CD4-positive, alpha-beta T cell treated with Interleukin-10 for 1 hour (primary cell): ENCODE results near the gene ADO.
"Not testable (repeated sequence)": the region's sequence is repeated elsewhere in the genome, so short reads cannot be mapped to it uniquely, and the experiment has no call there.

Experiments
- DNase-seq: peaks from one replicate; pipeline ENCODE4 v3.0.0-alpha.2; 2020

The ADO gene

DNA sequence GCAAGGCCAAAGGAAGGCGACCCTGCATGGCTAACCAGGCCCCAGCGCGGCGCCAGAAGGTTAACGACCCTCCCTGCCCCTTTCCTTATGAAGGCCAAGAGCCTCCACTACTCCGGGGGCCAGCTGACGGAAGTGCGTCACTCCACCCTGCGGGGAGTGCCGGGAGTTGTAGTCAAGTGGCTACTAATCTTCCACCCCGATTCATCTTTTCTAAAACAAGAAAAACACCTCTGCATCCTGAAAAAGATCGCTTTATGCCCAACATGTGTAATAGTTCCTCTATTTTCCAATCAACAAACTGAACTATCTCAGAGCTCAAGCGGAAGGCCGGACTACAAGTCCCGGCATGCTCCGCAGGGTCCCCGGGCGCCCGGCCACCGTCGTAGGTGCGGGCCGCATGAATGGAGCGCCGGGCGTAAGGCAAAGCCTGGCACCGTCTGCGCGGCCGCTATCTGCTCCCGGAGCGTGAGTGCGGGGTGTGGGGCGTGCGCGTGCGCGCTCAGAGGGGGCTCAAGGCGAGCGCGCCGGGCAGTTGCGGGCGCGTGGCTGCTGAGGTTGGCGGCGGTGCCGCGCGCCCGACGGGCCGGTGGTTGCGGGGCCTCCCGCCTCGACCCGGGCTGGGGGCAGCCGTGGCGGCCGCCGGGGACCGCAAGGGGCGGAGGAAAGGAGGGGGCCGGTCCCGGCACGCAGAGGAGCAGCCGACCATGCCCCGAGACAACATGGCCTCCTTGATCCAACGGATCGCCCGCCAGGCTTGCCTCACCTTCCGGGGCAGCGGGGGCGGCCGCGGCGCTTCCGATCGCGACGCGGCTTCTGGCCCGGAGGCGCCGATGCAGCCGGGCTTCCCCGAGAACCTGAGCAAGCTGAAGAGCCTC lies at the start of gene ADO:
Gene ADO (plus strand): TSS at position 365 of the 875 bp plus-strand sequence. CDS start 340 bp downstream, at position 705.
- DNase-seq, result peak; percentile 81

DNA sequence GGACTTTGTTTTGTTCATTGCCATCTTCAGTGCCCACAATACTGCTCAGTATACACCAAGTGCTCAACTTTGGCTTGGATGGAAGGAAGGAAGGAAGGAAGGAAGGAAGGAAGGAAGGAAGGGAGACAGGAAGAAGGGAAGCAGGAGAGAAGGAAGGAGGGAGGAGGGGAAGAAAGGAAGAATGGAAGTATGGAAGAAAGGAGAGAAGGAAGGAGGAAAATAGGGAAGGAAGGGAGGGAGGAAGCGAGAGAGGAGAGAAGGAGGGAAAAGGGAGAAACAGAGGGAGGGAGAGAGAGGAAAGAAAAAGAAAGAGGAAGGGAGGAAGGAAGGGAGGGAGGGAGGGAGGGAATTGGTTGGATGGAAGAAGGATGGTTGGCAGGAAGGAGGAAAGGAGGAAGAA lies 49.6 kb upstream of the ADO start:
- no peak for DNase-seq

DNA sequence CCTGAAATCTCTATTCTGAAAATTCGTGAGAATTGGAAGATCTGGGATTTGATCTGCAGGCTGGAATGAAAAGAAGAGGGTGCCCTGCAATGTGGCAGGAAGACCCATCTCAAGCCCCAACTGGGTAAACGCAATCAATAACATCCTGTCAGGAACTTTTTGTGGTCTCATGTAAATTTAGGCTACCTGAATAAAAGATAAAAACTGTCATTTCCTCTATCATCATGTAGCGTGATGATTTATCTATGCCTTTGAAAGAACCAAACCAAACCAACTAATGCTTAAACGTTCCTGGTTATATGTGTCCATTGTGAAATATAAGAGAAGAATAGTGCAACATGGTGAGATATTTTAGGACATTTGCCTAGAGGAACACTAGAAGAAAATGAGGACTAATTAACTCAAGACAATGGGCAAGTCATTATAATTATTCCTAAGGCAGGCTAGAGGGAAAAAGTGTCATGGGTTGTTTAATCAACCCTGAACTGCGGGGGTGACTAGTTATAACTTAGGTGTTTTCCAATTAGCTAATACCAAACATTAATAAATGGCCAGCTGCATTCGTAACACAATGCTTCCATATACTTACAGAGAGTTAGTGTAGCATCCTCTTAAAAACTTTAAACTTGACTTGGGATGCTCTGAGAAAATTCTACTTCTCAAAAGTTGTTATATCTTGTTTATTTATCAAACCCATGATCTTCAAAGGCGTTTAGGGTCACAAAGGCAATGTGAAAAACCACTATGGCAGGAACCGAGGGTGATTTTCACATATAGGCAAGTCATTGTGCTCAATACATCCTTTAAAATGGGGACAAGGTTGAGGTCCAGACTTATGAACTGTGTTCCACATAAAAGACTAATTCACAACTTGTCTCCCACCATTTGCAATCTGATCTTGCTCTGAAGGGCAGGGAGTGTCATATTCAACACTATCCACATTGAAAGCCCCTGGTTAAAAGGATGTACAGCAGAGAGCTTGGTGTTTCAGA lies 48.6 kb upstream of the ADO start:
- peak; percentile 30 for DNase-seq

DNA sequence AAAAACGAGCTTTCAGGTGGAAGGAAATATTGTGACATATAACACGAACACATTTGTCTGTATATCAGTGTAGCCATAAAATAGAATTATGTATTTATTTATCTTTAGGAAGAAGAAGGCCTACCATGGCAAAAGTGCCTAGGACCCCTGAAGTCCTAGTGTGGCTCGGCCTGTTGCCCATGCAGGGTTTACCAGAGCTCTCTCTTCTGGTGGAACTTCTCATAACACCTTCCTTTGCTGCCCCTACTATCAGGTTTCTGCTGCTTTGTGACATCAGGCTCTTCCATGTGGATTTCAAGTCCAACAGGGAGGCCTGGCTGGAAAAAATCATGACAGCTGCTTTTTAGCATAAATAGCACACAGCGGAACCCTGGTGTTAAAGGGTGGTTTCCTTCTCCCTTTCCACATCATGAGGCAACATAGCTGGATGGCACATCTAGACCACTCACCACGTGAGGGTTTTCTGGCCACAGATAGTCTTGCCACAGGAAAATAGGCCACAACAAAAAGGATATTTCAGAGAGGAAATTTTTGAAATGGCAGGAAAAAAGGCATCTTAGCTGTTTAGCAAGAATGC lies 44.8 kb upstream of the ADO start:
- no peak for DNase-seq

DNA sequence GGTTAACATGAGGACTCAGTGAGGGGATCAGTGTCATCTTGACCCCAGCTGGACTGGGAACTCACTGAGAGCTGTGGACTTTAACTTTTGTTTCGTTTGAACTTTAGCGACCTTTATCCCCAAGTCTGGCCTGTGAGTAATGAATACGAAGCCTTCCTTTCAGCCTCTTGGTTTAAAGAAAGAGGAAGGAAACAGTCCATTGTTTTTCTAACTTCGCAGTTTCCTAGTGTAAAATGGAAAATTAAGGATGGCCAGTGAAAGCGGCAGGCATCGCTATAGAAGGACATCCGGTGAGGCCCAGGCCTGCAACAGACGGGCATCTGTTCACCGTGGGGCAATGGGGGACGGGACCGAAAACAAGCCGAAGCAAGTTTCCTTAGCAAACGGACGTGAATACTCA lies 44.1 kb upstream of the ADO start:
- no peak for DNase-seq

DNA sequence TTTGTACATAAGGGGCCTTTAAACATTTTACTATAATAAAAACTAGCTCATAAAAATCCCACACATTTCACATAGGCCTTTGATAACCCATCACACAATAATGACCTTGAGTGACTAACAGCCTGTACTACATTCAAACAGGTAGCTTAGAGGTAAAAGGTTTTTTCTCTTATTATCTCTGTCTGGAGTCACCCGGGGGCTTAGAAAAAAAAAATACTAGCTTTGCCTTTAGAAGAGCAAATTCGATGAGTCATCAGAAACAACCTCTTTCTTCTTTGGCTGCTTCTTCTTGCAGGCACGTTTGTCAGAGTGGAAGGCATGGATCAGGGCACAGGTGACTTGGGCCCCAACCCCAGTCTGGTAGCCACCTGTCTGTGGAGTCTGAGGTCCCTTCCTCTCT lies 43.4 kb upstream of the ADO start:
- DNase-seq, result no peak

DNA sequence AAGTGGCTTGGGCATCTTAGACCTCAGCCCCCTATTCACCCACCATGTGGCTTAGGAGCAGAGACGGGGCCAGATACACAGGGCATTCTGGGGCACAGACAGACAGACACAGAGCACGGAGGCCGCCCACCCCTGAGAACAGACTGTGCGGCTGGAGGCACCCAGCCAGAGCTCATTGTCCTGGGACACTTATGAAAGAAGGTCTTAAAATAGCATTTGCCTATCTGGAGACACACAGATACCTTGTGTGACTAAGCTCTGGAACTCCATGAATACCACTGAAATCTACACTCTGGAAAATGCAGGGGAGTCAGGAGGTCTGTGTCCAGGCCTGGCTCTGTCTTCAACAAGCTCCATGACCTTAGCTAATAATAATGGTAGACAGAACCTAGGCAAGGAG lies 41.4 kb upstream of the ADO start:
- no peak for DNase-seq

DNA sequence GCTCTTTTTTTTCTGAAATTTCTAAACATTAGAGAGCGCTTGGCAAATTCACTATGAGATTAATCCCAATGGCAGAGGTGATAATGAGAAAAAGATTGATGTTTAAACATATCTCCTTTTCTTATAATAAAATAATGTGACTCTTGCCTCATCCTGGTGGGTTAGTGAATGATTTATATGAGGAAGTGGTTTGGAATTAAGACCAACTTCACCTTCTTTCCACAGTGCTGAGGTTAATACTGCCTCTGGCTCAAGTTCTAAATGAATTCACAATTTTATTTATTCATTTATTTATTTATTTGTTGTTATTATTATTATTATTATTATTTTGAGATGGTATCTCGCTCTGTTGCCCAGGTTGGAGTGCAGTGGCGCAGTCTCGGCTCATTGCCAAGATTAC lies 40.5 kb upstream of the ADO start:
- DNase-seq, result no peak

DNA sequence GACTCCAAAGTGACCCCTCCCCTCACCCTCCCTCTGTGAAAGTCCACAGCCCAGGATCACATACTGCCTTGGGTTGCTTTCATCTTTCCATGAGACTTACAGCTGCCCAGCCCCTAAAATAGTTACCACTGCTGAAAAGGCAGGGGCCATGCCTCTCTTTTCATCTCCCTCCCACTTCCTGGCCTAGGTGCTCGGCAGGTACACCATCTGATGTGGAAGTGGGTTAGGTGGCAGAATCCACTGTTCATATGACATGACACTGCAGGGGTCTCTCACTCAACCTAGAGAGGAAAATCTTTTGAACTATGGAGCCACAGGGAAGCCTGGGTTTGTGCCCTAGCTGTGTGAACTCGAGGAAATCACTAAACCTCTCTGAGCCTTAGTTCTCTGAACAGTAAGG lies 38.8 kb upstream of the ADO start:
- DNase-seq, result no peak

DNA sequence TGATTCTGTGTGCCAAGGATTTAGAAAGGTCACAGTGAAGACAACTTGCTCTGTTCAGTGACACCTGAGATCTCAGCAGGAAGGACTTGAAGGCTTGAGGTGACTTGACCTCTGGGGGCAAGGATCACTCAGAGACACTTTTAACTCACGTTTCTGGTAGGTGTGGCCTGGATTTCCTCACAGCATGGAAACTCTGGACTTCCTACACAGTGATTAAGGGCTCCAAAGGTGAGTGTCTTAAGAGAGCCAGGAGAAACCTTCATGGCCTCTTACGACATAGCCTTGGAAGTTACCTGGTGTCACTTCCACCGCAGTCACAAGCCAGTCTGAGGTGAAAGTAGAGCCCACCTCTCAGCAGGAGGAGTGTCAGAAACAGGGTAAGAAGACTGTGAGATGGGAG lies 38.1 kb upstream of the ADO start:
- no peak for DNase-seq

DNA sequence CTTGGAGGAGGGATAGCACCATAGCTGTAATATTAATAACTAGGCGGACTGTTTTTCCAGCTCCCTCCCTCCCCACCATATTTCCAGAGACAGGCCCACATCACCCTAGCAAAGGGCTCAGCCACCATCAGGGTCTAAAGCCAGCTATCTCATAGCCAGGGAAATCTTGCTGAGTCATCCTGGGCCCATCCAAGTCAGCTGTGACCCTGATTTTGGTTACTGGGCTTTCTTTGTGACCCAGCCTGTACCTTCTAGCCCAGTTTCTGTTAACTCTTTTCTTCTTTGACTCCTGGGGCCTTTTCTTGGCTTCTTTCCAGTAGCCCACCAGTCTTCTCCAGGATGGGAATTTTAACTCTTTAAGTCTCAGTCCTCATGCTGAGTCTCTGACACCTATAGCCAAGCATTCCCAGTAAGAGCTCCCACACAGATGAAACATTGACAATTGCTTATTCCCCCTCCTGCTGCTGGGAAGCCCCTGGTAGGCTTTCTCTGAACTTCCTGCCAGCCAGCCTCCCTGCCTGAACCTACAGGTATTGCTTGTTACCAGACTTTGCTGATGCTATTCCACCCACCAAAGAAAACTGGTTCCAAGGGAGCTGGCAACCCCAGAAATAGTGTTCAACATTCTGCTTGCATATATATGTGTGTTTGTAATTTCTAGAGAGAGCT lies 34.8 kb upstream of the ADO start:
- DNase-seq, result no peak

DNA sequence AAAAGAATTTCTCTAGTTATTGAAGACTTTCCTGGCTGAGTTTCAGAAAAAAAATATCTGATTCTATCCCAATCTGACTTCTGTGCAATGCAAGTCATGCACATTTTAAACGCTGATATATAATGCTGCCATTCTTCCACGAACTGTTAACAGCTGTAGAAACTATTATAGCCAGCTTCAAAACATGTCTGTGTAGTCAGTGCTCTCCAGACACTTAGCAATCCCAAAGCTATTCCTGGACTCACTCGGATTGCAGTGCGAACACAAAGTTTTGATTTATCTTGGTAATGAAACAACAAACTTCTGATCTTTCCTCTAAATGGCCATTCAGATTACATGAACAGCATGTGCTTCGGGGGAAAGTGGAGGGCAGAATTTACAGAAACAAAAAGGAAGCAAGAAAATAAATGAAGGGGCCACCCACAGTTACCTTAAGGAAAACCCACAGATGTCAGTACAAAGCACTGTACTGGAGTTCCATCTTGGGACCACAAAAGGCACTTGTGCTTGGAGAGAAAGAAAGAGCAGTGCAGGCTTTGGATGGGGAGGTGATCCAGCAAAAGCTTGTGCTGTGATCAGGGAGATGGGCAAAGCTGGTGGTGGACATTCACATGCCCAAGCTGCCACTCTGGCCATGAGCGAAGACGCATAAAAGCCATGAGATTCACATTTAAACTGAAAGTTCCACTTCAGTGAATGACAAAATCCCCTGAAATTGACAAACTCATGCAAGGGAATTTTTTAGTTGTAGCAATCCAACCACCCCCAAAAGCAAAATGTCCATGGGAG lies 32.1 kb upstream of the ADO start:
- DNase-seq, result no peak

DNA sequence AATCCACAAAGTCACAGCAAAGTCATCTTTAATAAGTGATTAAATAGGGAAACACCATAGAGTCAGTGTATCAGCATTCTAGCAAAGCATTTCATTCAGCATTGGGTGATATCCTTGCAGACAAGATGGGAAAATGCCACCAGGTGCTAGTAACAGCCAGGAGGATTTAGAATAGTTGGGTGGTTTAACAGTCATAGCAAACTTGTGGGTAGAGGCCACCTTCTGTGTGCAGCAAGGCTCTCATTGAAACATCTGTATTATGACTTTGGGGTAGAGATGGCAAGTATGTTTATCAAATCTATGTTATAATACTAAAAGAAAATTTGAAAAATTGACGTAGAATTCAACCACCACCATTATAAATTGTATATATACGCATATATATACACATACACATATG lies 26.4 kb upstream of the ADO start:
- no peak for DNase-seq

DNA sequence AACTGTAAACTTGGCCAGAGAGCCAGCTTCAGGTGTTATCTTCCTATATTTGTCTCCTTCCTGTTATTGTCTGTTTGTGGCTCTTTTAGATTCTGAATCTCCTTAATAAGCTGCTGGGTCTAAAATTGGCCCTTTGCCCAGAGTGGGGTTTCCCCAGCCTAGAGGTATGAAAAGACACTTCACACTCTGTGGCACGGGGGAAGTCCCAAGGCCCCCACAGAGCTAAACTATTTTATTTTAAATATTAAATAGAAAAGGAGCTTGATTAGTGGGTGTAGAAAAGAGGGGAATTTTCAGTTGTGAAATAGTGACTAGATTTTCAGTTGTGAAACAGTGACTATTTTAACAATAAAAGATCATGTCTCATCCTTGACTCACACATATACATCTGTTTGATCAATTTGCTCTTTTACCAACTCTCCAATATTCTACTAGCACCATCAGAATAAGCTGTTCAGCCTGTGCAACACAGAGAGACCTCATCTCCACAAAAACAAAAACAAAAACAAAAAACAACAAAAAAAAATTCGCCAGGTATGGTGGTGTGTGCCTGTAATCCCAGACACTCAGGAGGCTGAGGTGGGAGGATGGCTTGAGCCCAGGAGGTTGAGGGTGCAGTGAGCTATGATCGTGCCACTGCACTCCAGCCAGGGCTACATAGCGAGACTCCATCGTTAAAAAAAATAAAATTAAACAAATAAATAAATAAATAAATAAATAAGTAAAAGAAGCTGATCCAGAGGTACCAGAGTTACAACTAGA lies 24.9 kb upstream of the ADO start:
- peak; percentile 91 for DNase-seq

DNA sequence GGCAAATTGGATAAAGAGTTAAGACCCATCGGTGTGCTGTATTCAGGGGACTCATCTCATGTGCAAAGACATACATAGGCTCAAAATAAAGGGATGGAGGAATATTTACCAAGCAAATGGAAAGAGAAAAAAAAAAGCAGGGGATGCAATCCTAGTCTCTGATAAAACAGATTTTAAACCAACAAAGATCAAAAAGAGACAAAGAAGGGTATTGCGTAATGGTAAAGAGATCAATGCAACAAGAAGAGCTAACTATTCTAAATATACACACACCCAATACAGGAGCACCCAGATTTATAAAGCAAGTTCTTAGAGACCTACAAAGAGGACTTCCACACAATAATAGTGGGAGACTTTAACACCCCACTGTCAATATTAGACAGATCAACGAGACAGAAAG lies 20.0 kb upstream of the ADO start:
- not testable (repeated sequence) for DNase-seq

DNA sequence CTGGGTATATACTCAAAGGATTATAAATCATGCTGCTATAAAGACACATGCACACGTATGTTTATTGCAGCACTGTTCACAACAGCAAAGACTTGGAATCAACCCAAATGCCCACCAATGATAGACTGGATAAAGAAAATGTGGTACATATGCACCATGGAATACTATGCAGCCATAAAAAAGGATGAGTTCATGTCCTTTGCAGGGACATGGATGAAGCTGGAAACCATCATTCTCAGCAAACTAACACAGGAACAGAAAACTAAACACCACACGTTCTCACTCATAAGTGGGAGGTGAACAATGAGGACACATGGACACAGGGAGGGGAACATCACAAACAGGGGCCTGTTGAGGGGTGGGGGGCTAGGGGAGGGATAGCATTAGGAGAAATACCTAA lies 16.2 kb upstream of the ADO start:
- DNase-seq, result not testable (repeated sequence)

DNA sequence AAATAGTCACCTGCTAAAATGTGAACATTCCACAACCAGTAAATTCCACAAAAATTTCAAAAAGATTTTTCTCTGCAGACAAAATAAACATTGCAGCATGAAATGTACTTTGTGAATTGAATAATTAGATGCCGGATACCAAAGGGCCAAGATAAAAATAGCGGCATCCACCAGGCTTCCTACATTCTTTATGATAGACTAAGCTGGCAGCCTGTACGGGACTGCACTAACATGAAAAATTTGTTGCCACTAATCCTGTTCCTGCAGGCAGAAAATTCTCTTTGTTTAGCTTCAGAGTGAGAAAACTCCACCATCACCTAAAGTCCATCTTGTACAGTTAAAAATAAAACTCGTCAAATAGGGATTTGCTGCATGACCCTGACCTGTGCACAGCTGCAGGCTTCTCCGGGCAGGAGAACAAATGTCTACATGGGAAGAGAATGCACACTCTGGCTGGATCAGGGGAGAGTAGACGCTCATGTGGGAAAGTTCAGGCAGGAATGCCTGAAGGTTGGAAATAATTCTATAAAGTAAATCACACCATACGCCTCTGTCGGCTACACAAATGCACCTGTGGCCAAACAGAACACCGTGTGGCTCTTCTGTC lies 15.6 kb upstream of the ADO start:
- no peak for DNase-seq

DNA sequence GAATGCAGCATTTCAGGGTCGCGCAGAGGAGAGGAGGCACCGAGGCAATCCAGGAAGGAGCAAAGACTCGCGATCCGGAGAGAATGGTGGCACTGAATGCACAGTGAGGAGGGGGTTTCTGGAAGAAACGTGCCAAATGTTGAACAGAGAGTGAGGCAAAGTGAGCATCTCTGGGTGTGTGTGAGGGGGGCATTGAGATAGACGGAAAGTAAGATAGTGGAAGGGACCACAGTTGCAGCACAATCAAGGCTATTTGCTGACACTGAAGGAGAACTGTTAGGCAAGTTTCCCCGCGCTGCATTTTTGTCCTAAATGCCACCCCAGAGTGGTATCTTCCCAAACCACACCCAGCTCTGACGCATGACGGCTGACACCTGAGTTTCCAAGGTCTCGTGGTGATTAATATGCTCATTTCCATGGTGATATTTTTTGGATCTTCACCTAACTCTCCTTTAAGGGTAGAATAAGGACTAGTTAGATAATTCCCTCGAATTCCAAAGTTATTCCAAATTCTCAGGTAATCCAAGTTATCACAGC lies 14.4 kb upstream of the ADO start:
- no peak for DNase-seq

DNA sequence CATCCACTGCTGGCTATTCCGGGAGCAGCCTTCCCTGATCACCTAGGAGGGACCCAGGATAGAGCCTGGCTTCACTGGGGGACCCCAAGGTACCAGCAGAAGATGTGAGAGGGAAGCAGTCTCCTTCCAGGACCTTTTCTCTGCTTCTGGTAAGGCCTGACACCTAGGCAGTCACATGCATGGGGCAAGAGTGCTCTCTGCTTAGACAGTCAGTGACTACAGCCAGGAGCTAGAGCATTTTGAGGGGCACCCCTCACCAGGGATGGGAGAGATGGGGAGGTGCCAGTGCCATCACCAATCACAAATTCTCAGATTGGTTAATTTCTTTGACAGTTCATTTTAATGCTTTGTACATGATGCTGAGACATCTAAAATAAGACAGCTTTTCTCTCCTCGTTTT lies 13.9 kb upstream of the ADO start:
- no peak for DNase-seq

DNA sequence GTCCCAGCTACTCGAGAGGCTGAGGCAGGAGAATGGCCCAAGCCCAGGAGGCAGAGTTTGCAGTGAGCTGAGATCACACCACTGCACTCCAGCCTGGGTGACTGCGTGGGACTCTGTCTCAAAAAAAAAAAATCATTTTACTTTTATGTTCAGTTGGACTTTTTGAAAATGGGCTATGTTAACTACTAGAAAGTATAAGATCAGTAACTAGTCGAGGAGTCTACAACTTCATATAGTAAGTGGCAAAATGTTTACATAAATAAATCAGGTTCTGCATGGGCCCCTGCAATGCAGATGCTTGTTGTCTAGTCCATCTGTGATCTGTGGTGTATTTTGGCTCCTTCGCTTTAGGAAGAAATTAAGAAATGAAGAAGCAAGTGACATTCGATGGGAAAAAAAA lies 12.3 kb upstream of the ADO start:
- DNase-seq, result no peak

DNA sequence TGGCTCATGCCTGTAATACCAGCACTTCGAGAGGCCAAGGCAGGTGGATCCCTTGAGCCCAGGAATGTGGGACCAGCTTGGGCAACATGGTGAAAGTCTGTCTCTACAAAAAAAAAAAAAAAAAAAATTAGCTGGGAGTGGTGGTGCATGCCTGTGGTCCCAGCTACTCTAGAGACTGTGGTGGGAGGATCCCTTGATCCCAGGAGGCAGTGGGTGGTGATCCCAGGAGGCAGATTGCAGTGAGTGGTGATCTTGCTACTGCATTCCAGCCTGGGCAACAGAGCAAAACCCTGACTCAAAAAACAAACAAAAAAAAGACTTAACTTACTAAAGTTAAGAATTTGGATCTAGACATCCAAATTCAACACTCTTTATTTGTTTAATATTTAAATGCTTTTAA lies 10.2 kb upstream of the ADO start:
- no peak for DNase-seq
